Activated effector memory CD4-positive, alpha-beta T cell treated with anti-CD3 and anti-CD28 coated beads, Interleukin-2, amount 50 U/mL, for 16 hours (primary cell): ENCODE data around the gene CAMTA1.

Experiments
- DNase-seq: peaks from one replicate; pipeline ENCODE4 v3.0.0-alpha.2; 2020

The CAMTA1 gene

GRCh38 chr1:7473223-7474142 is 688.2 kb downstream of the CAMTA1 start:
- DNase-seq: no peak

GRCh38 chr1:7474143-7474490 is 688.9 kb downstream of the CAMTA1 start:
- DNase-seq: no peak

- no peak for DNase-seq
Measured at GRCh38 chr1:7474786-7475502, 689.7 kb downstream of the CAMTA1 start.

- no peak for DNase-seq
Measured at GRCh38 chr1:7475691-7476090, 690.4 kb downstream of the CAMTA1 start.

- DNase-seq: no peak
Measured at GRCh38 chr1:7476402-7476801, 691.1 kb downstream of the CAMTA1 start.

GRCh38 chr1:7476861-7477547 is 691.8 kb downstream of the CAMTA1 start:
- no peak for DNase-seq

GRCh38 chr1:7477593-7477992 is 692.3 kb downstream of the CAMTA1 start:
- no peak for DNase-seq

- no peak for DNase-seq
Measured at GRCh38 chr1:7478142-7478790, 693.0 kb downstream of the CAMTA1 start.

- no peak for DNase-seq
Measured at GRCh38 chr1:7478809-7479499, 693.7 kb downstream of the CAMTA1 start.

- DNase-seq: no peak
Measured at GRCh38 chr1:7479571-7479970, 694.3 kb downstream of the CAMTA1 start.

GRCh38 chr1:7481194-7481593 is 695.9 kb downstream of the CAMTA1 start:
- no peak for DNase-seq

GRCh38 chr1:7482077-7482476 is 696.8 kb downstream of the CAMTA1 start:
- no peak for DNase-seq

- DNase-seq: no peak
Measured at GRCh38 chr1:7482772-7483495, 697.7 kb downstream of the CAMTA1 start.

- DNase-seq: no peak
Measured at GRCh38 chr1:7483634-7484383, 698.6 kb downstream of the CAMTA1 start.

GRCh38 chr1:7485086-7485780 is 700.0 kb downstream of the CAMTA1 start:
- no peak for DNase-seq

GRCh38 chr1:7485826-7486225 is 700.6 kb downstream of the CAMTA1 start:
- no peak for DNase-seq

GRCh38 chr1:7487766-7488474 is 702.7 kb downstream of the CAMTA1 start:
- DNase-seq: no peak

- DNase-seq: no peak
Measured at GRCh38 chr1:7488475-7488842, 703.2 kb downstream of the CAMTA1 start.

- DNase-seq: no peak
Measured at GRCh38 chr1:7489586-7489985, 704.3 kb downstream of the CAMTA1 start.

GRCh38 chr1:7490576-7490975 is 705.3 kb downstream of the CAMTA1 start:
- DNase-seq: no peak
